Measurements from ENCODE around the gene XYLB.

XYLB gene

DNA sequence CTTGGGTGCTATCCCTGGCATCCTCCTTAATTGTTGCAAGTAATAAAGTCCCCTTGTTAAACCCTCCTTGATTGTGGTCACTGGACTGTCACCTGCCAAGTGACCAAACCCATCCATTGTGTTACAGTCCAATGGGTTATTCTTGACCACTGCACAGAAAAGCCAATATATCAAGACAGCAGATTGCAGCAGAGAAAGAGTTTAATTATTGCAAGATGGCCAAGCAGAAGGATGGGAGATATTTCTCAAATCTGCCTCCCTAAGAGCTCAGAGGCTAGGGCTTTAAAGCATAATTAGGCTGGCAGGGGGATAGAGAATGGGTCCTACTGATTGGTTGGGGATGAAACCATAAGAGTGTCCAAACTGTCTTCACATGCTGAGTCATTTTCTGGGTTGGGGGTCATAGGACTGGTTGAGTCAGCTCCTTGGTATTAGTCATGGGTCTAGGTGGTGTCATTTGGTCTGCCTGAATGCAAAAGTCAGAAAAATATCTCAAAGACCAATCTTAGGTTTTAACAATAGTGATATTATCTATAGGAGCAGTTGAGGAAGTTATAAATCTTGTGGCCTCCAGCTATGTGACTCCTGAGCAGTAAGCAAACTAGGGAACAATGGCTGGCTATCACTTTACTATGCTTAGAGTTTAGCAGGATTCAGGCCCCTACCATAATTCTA, 19.1 kb upstream of the XYLB start:
- no peak for TF ChIP-seq POLR2AphosphoS5 (IDR thresholded peaks at IDR 0.05; ENCODE audit: low read depth, low read length)
- no peak for TF ChIP-seq TAF1 (IDR thresholded peaks at IDR 0.05; ENCODE audit: borderline replicate concordance, insufficient read depth, low read length)
- TF ChIP-seq FOXP2 (optimal IDR thresholded peaks at IDR 0.05; ENCODE audit: borderline replicate concordance, extremely low read depth, extremely low read length, insufficient read depth), result no peak
- TF ChIP-seq SIN3A (IDR thresholded peaks at IDR 0.05; ENCODE audit: borderline replicate concordance, insufficient read depth, low read length), result no peak
- TF ChIP-seq, protein P1, sequence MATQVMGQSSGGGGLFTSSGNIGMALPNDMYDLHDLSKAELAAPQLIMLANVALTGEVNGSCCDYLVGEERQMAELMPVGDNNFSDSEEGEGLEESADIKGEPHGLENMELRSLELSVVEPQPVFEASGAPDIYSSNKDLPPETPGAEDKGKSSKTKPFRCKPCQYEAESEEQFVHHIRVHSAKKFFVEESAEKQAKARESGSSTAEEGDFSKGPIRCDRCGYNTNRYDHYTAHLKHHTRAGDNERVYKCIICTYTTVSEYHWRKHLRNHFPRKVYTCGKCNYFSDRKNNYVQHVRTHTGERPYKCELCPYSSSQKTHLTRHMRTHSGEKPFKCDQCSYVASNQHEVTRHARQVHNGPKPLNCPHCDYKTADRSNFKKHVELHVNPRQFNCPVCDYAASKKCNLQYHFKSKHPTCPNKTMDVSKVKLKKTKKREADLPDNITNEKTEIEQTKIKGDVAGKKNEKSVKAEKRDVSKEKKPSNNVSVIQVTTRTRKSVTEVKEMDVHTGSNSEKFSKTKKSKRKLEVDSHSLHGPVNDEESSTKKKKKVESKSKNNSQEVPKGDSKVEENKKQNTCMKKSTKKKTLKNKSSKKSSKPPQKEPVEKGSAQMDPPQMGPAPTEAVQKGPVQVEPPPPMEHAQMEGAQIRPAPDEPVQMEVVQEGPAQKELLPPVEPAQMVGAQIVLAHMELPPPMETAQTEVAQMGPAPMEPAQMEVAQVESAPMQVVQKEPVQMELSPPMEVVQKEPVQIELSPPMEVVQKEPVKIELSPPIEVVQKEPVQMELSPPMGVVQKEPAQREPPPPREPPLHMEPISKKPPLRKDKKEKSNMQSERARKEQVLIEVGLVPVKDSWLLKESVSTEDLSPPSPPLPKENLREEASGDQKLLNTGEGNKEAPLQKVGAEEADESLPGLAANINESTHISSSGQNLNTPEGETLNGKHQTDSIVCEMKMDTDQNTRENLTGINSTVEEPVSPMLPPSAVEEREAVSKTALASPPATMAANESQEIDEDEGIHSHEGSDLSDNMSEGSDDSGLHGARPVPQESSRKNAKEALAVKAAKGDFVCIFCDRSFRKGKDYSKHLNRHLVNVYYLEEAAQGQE (IDR thresholded peaks at IDR 0.05; ENCODE audit: insufficient read depth in 1 of 2, low read depth in 2 of 2, low read length in 2 of 2), result no peak

DNA sequence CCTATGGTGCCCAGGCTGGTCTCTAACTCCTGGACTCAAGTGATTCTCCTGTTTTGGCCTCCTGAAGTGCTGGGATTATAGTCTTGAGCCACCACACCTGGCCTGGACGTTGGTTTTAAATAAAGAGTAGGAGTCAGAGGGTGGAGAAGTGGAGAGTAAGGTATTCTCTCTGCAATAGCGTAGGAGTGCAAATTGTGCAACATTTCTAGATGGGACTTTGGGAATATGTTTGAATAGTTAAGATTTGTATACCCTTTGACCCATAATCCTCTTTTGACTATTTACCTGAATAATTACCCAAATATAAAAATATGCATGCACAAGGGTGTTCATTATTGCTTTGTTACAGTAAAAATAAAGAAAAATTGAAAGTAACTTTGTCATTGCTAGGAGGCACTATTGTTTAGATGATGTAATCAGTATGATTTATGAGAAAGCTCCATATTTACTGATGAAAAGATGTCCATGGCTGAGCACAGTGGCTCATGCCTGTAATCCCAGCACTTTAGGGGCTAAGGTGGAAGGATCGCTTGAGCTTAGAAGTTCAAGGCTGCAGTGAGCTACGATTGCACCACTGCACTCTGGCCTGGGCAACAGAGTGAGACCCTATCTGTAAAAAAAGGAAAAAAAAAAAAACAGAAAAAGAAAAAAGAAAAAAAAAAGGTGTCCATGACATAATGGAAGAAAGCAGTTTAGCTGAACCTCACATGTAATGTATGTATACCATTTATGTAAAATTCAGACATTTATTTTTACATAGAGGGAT, 15.1 kb upstream of the XYLB start:
- TF ChIP-seq, protein P1 (IDR thresholded peaks at IDR 0.05; ENCODE audit: insufficient read depth in 1 of 2, low read depth in 2 of 2, low read length in 2 of 2), result no peak
- TF ChIP-seq TAF1 (IDR thresholded peaks at IDR 0.05; ENCODE audit: borderline replicate concordance, insufficient read depth, low read length) (no peak), POLR2AphosphoS5 (IDR thresholded peaks at IDR 0.05; ENCODE audit: low read depth, low read length) (no peak), SIN3A (IDR thresholded peaks at IDR 0.05; ENCODE audit: borderline replicate concordance, insufficient read depth, low read length) (no peak), FOXP2 (optimal IDR thresholded peaks at IDR 0.05; ENCODE audit: borderline replicate concordance, extremely low read depth, extremely low read length, insufficient read depth) (no peak)

DNA sequence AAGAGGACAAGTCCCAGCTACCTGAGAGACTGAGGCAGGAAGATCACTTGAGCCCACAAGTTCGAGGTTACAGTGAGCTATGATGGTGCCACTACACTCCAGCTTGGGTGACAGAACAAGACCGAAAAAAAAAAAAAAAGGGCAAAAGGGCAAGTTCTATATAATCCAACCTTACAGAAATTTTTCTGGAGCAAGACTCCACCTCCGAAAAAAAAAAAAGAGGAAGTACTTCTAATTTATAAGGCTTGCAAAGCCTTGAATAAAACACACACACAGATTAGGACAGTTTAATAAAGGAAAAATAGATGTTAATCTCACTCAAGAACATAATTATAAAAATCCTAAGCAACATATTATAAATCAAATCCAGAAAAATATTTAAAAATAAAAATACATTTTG, 14.4 kb upstream of the XYLB start:
- TF ChIP-seq, protein P1 (IDR thresholded peaks at IDR 0.05; ENCODE audit: insufficient read depth in 1 of 2, low read depth in 2 of 2, low read length in 2 of 2), result no peak
- no peak for TF ChIP-seq FOXP2 (optimal IDR thresholded peaks at IDR 0.05; ENCODE audit: borderline replicate concordance, extremely low read depth, extremely low read length, insufficient read depth)
- TF ChIP-seq TAF1 (IDR thresholded peaks at IDR 0.05; ENCODE audit: borderline replicate concordance, insufficient read depth, low read length), result no peak
- no peak for TF ChIP-seq SIN3A (IDR thresholded peaks at IDR 0.05; ENCODE audit: borderline replicate concordance, insufficient read depth, low read length)
- TF ChIP-seq POLR2AphosphoS5 (IDR thresholded peaks at IDR 0.05; ENCODE audit: low read depth, low read length), result no peak

DNA sequence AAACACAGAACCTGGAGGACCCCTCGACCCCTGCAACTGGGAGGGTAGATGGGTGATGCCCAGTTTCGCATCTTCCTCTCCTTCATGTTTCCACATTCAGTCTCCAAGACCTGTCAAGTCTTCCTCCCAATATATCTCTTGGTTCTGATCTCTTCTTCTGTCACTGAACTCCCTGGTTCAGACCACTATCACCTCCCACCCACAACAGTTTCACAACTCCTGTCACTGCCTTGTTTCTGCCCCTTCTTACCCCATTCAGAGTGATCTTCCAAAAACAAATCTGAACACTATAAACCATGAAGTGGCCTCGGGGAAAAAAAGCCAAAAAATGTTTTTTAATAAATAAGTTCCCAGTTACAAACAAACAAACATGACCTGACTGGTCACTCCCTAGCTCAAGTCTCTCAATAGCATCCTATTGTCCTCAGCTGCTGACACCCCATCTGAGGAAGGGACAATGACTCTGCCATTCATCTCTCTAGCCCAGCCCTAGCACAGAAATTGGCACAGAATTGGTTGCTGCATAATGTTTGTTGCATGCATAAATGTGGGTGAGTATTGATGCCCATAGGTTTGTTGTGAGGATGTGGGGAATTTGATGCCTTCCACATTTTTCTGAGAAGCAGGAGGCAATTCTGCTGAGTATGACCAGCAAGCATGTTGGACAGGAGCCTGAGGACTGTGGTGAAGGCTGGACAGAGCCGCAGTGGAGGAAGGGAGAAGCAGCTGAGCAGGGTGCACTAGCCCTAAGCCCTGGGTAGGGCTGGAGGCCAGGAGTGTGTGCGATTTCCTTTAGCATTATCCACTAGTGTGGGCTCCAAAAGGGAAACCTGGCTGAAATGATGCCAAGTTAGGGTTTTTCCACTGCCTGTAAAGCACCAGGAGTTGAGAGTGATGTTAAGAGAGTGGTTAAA, 12.2 kb upstream of the XYLB start:
- TF ChIP-seq FOXP2 (optimal IDR thresholded peaks at IDR 0.05; ENCODE audit: borderline replicate concordance, extremely low read depth, extremely low read length, insufficient read depth), result no peak
- TF ChIP-seq SIN3A (IDR thresholded peaks at IDR 0.05; ENCODE audit: borderline replicate concordance, insufficient read depth, low read length), result no peak
- TF ChIP-seq TAF1 (IDR thresholded peaks at IDR 0.05; ENCODE audit: borderline replicate concordance, insufficient read depth, low read length), result no peak
- TF ChIP-seq POLR2AphosphoS5 (IDR thresholded peaks at IDR 0.05; ENCODE audit: low read depth, low read length), result no peak

DNA sequence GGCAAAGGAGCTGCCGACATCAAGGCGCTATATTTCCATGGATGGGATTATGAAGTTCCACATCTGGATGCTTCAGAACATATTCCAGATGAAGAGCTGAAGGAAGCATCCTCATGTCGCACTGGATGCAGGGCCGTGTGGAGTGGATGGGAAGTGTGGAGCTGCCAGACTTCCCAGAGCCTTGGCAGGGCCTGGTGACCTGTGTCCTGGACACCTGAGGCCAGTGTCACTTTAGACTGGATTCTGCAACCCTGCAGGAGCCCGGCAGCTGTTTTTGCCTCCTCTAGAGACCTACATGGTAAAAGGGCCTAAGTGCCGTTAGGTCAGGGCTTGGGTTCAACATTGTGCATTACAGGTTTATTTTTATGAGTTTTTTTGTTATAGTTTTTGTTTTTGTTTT, 11.3 kb upstream of the XYLB start:
- no peak for TF ChIP-seq POLR2AphosphoS5 (IDR thresholded peaks at IDR 0.05; ENCODE audit: low read depth, low read length)
- TF ChIP-seq, protein P1 (IDR thresholded peaks at IDR 0.05; ENCODE audit: insufficient read depth in 1 of 2, low read depth in 2 of 2, low read length in 2 of 2), result no peak
- TF ChIP-seq SIN3A (IDR thresholded peaks at IDR 0.05; ENCODE audit: borderline replicate concordance, insufficient read depth, low read length), result no peak
